Thyroid gland (tissue), 4 donors: ENCODE results near the gene GAS2.

ENCODE experiments used
- CTCF ChIP-seq, 6 experiments: fragments of 200-600 bp in 3 of 6; fragments of 450-650 bp in 3 of 6; sonication (generic) in 3 of 6; IDR thresholded peaks; one replicate each; pipeline ENCODE4 v1.5.1; 2016 to 2019; ENCODE audit warnings: antibody characterized with exemption in 6 of 6, mild to moderate bottlenecking in 2 of 6, inconsistent platforms in 1 of 6, moderate library complexity in 1 of 6
- POLR2A ChIP-seq, 2 donors: fragments of 450-650 bp; IDR thresholded peaks; one replicate each; pipeline ENCODE4 v1.6.1; 2017; ENCODE audit warnings: antibody characterized with exemption in 2 of 2, mild to moderate bottlenecking in 2 of 2, moderate library complexity in 1 of 2

- no peak for TF ChIP-seq POLR2A (IDR thresholded peaks at IDR 0.05)
- no peak for TF ChIP-seq CTCF (IDR thresholded peaks at IDR 0.05)
Observed at GRCh38 chr11:22626573-22627239, 39.7 kb upstream of the GAS2 start.
